Naive B cell (primary cell): ENCODE results near the gene CLN6. TPM values are rescaled to one million over a fixed set of nuclear protein-coding genes. Genes with fewer than 3 reads are reported as not detected.

ENCODE experiments used
- ATAC-seq, 2 donors: fragments of 150-1000 bp; cut with Tn5 transposase; 2 replicates each; pipeline ENCODE4 v1.10.0; 2021; ENCODE audit warnings: low read depth in 2 of 2, mild to moderate bottlenecking in 2 of 2, moderate library complexity in 2 of 2
- DNase-seq: peaks from one replicate; pipeline ENCODE4 v3.0.0; 2022
- H3K27ac Mint-ChIP-seq, 6 donors: one replicate each; pipeline ENCODE4 v1.8.0; 2020 to 2022; ENCODE audit warnings: mild to moderate bottlenecking in 6 of 6, mixed read lengths in 6 of 6, moderate library complexity in 5 of 6, inconsistent platforms in 2 of 6
- H3K27me3 Mint-ChIP-seq, 3 donors: one replicate each; pipeline ENCODE4 v1.8.0; 2021 to 2022; ENCODE audit warnings: mixed read lengths in 3 of 3, mild to moderate bottlenecking in 1 of 3
- H3K36me3 Mint-ChIP-seq, 2 donors: one replicate each; pipeline ENCODE4 v1.8.0; 2020 to 2022; ENCODE audit warnings: mixed read lengths in 2 of 2, inconsistent platforms in 1 of 2, mild to moderate bottlenecking in 1 of 2
- H3K4me1 Mint-ChIP-seq, 3 donors: one replicate each; pipeline ENCODE4 v1.8.0; 2020 to 2022; ENCODE audit warnings: mixed read lengths in 3 of 3, inconsistent platforms in 1 of 3, mild to moderate bottlenecking in 1 of 3, moderate library complexity in 1 of 3
- H3K4me3 Mint-ChIP-seq, 8 donors: one replicate each; pipeline ENCODE4 v1.8.0; 2020 to 2022; ENCODE audit warnings: mild to moderate bottlenecking in 8 of 8, mixed read lengths in 8 of 8, moderate library complexity in 8 of 8, inconsistent platforms in 2 of 8
- H3K9me3 Mint-ChIP-seq, 7 donors: one replicate each; pipeline ENCODE4 v1.8.0; 2020 to 2022; ENCODE audit warnings: mixed read lengths in 7 of 7, mild to moderate bottlenecking in 5 of 7, inconsistent platforms in 2 of 7, moderate library complexity in 1 of 7
- polyA plus RNA-seq, 6 donors: library from polyadenylated mRNA; unstranded; fragments of 300-500 nt; fragmentation: Illumina TruSeq; gene quantifications; one replicate each; pipeline ENCODE4 v1.2.3, GENCODE V29; 2021; ENCODE audit warnings: low read depth in 6 of 6

Gene CLN6
- polyA plus RNA-seq, 6 donors from 2014 or later: 2.7 to 5.2 (median 4.0) TPM

DNA sequence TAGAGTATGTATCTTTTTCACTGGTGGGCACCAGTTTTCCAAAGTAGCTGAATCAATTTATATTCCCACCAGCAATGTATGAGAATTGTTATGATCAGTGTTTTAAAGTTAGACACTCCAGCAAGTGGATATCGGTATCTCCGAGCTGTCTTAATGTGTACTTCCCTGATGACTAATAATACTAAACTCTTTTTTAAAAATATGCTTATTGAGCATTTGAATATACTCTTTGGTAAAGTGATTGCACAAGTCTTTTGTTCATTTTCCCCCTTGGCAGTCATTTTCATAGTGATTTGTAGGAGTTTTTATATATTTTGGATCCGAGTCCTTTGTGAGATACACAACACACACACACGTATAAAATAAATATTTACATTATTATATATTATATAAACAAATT lies 35.6 kb upstream of the CLN6 start:
- H3K4me3 Mint-ChIP-seq: no peak overlapping the region
- no peaks in the 10 kb centered on the region for H3K9me3 Mint-ChIP-seq
- H3K36me3 Mint-ChIP-seq: no peaks in the 10 kb centered on the region
- ATAC-seq (no peak), DNase-seq (no peak)
- H3K27ac Mint-ChIP-seq: no peak overlapping the region
- no peaks in the 10 kb centered on the region for H3K4me1 Mint-ChIP-seq
- peaks cover 13 to 39% (median 30%) of the 10 kb centered on the region in 3 donors for H3K27me3 Mint-ChIP-seq

DNA sequence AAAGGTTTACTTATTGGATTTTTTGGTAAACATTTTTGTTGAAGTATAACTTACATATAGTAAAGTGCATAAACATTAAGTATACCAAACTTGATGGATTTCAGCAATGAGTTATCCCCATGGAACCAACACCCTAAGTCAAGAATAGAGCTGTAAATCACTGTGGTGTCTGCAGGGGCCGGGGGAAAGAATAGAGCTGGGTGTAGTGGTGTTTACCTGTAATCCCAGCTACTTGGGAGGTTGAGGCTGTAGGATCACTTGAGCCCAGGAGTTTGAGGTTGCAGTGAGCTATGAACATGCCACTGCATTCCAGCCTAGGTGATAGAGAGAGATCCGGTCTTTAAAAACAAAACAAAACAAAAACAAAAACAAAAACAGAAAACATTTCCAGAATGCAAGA lies 34.8 kb upstream of the CLN6 start:
- H3K9me3 Mint-ChIP-seq: no peaks in the 10 kb centered on the region
- no peak overlapping the region for H3K4me3 Mint-ChIP-seq
- DNase-seq (no peak), ATAC-seq (no peak)
- H3K36me3 Mint-ChIP-seq: no peaks in the 10 kb centered on the region
- H3K27ac Mint-ChIP-seq: no peak overlapping the region
- H3K27me3 Mint-ChIP-seq: peaks cover 13 to 39% (median 30%) of the 10 kb centered on the region in 3 donors
- no peaks in the 10 kb centered on the region for H3K4me1 Mint-ChIP-seq

DNA sequence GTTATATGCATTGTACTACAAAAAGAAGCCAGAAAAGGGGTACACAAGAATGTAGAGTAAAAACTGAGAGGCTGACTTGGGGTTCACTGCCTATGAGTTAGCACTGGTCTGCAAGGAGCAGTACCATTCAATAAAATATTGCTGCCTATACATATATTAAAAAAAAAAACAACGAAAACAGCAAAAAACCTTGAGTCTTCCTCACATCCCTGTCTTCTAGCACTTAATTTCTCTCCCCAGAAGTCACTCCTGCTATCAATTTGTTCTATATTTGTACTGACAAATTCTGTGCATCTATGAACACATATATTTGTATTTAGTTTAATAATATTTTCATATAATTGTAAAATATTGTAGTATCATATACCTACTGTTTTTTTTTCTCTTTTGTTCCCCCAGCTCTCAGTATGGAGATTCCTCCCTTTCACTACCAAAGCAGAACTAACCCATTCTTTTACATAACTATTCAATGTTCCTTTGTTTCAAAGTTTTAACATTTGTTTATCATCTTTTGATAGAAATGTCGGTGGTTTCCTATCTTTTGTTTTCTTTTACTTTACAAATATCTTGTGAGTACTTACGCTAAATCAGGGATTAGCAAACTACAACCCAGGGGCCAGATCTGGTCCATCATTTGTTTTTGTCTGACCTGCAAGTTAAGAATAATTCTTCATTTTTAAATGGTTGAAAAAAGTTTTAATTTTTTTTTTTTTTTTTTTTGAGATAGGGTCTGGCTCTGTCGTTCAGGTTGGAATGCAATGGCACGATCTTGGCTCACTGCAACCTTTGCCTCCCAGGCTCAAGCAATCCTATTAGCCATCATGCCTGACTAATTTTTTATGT lies 33.2 kb upstream of the CLN6 start:
- H3K36me3 Mint-ChIP-seq: no peaks in the 10 kb centered on the region
- H3K4me3 Mint-ChIP-seq: no peak overlapping the region
- H3K9me3 Mint-ChIP-seq: no peaks in the 10 kb centered on the region
- ATAC-seq (no peak), DNase-seq (no peak)
- peaks cover 16 to 35% (median 22%) of the 10 kb centered on the region in 3 donors for H3K27me3 Mint-ChIP-seq
- H3K4me1 Mint-ChIP-seq: no peaks in the 10 kb centered on the region
- H3K27ac Mint-ChIP-seq: no peak overlapping the region

DNA sequence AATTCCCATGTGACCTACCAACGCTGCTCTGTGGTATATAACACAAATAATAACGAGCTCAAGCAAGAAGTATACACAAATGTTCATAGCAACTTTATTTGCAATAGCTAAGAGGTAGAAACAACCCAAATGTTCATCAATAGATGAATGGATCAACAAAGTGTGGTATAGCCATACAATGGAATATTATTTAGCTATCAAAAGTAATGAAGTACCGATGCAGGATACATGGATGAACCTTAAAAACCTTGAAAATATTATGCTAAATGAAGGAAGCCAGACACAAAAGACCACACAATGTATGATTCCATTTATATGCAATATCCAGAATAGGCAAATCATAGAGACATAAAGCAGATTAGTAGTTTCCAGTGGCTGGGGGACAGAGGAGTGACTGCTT lies 32.5 kb upstream of the CLN6 start:
- no peak overlapping the region for H3K27ac Mint-ChIP-seq
- H3K27me3 Mint-ChIP-seq: peaks cover 16 to 31% (median 21%) of the 10 kb centered on the region in 3 donors
- no peaks in the 10 kb centered on the region for H3K9me3 Mint-ChIP-seq
- no peaks in the 10 kb centered on the region for H3K36me3 Mint-ChIP-seq
- H3K4me3 Mint-ChIP-seq: no peak overlapping the region
- peaks cover 0 to 3% (median 0%) of the 10 kb centered on the region in 3 donors for H3K4me1 Mint-ChIP-seq
- no peak for DNase-seq
- no peak for ATAC-seq

DNA sequence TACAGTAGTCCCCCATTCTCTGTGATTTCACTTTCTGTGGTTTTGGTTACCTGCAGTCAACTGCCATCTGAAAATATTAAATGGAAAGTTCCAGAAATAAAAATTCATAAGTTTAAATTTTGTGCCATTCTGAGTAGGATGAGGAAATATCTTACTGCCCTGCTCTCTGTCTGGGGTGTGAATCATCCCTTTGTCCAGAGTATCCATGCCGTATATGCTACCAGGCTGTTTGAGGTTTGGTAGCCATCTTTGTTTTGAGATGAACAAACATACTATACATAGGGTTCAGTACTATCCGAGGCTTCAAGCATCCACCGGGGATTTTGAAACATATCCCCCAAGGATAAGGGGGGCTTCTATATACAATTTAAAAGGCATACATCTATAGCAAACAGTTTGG lies 31.7 kb upstream of the CLN6 start:
- no peaks in the 10 kb centered on the region for H3K9me3 Mint-ChIP-seq
- H3K36me3 Mint-ChIP-seq: no peaks in the 10 kb centered on the region
- H3K4me1 Mint-ChIP-seq: peaks cover 0 to 5% (median 0%) of the 10 kb centered on the region in 3 donors
- no peak overlapping the region for H3K27ac Mint-ChIP-seq
- peaks cover 16 to 30% (median 29%) of the 10 kb centered on the region in 3 donors for H3K27me3 Mint-ChIP-seq
- no peak overlapping the region for H3K4me3 Mint-ChIP-seq
- ATAC-seq (no peak), DNase-seq (no peak)

DNA sequence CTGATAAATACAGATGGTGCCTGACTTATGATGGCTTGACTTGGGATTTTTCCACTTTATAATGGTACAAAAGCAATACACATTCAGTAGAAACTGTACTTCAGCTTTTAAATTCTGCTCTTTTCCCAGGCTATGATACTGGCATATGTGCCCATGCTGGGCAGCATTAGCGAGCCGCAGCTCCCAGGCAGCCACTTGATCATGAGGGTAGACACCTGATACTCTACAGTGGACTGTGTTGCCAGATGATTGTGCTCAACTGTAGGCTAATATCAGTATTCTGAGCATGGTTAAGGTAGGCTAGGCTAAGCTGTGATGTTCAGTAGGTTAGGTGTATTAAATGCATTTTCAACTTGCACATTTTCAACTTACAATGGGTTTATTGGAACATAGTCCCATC lies 30.4 kb upstream of the CLN6 start:
- no peak for DNase-seq
- no peaks in the 10 kb centered on the region for H3K36me3 Mint-ChIP-seq

DNA sequence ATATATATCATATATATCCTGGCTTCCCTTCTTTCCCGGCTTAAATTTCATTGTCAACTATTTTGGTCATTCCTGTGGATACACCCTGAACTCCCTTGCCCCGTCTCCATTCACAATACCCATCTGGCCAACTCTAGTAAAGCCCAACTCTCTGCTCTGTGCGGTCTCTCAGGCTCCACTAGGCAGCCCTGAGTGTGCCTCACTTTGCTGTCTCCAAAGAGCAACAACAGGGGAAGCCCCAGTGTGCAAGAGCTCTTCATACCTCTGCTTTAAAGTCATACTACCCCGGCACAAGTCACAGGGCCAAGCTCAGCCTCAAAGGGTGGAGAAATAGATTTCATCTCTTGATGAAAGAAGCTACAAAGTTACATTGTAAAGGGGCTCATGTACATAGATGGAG lies 29.2 kb upstream of the CLN6 start:
- DNase-seq: no peak
- ATAC-seq: peak in 1 of 2 donors; percentile 41
- peaks cover 17 to 38% (median 24%) of the 10 kb centered on the region in 3 donors for H3K27me3 Mint-ChIP-seq

More for the DNA sequence above, 30.4 kb upstream of the CLN6 start:
- H3K27me3 Mint-ChIP-seq: peaks cover 17 to 41% (median 21%) of the 10 kb centered on the region in 3 donors
- ATAC-seq: no peak
- H3K9me3 Mint-ChIP-seq: no peaks in the 10 kb centered on the region
- no peak overlapping the region for H3K27ac Mint-ChIP-seq
- H3K4me1 Mint-ChIP-seq: peaks cover 0 to 5% (median 0%) of the 10 kb centered on the region in 3 donors
- no peak overlapping the region for H3K4me3 Mint-ChIP-seq

DNA sequence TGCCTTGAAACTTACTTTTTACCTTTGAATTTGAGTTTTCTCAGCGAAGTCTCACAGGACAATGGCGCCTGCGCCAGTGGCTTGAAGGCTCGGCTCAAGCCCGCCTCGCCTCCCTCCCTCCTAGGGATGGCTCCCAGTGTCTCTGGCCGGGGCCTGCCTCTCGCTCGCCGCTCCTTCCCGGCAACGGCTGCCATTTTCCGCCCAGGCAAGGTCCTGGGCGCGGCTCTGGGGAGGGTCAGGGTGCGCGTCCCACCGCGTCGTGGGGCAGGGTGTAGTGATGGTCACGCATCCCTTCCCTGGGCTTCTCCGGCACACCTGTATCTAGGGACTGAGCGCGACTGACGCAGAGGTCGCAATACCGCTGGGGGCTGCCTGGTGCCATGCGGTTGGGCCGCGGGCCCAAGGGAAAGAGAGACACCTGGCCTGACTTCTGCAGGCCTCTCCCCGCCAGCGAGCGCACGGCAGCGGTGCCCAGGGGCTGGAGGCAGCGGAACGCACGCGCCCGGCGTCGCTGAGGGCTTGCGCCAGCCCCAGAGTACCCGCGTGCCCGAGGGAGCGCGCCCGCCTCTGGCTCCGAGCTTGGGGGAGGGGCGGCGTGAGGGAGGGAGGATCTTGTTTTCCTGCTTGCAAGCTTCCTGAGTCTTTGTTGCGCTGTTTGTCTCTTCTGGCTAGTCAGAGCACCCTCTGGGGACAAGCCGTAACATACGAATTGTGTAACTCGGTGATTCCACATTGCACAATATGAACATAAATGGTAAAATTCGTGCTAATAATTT lies 27.3 kb upstream of the CLN6 start:
- Mint-ChIP-seq H3K4me3 (peak overlapping the region; percentile 62 to 78 (median 73)), H3K27ac (peak overlapping the region in 1 of 6 donors; percentile 12), H3K36me3 (no peaks in the 10 kb centered on the region), H3K9me3 (no peaks in the 10 kb centered on the region), H3K27me3 (peaks cover 10 to 33% (median 21%) of the 10 kb centered on the region in 3 donors), H3K4me1 (peaks cover 0 to 5% (median 0%) of the 10 kb centered on the region in 3 donors)
- ATAC-seq: peak; percentile 54 to 73
- peak; percentile 19 for DNase-seq

More for the DNA sequence above, 29.2 kb upstream of the CLN6 start:
- Mint-ChIP-seq H3K4me3 (no peak overlapping the region), H3K36me3 (no peaks in the 10 kb centered on the region), H3K27ac (peak overlapping the region in 1 of 6 donors; percentile 9), H3K9me3 (no peaks in the 10 kb centered on the region), H3K4me1 (peaks cover 0 to 5% (median 0%) of the 10 kb centered on the region in 3 donors)

DNA sequence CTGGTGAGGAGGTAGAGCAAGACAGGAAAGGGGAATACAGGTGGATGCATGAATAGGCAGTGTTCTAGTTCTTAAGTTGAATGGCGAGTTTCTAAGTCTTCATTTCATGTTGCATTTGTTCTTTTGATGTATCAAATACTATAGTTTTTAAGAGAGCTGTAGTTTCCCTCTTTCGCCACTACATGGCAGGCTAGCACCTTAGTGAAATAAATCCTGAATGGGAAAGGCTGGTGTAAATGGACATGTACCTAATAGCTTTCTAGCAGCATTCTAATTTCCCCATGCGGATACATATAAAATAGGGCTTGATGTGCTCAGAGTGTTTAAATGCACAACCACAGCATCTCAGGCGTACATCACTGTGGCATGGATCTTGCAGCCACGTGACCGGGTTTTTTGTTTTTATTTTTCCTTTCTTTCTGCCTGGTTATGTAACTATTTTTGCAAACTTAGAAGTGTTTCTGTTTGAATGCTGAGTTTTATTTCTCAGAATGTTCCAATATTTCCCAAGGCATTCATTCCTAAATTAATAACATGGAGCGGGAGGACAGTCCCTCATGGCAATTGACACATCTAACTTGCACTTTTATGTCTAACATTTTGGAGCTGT lies 23.5 kb upstream of the CLN6 start:
- no peaks in the 10 kb centered on the region for H3K9me3 Mint-ChIP-seq
- DNase-seq (peak; percentile 33), ATAC-seq (peak; percentile 34 to 55)
- peak overlapping the region in 1 of 8 donors; percentile 30 for H3K4me3 Mint-ChIP-seq
- peaks cover 0 to 5% (median 0%) of the 10 kb centered on the region in 3 donors for H3K4me1 Mint-ChIP-seq
- peaks cover 8 to 29% (median 17%) of the 10 kb centered on the region in 3 donors for H3K27me3 Mint-ChIP-seq
- no peak overlapping the region for H3K27ac Mint-ChIP-seq
- H3K36me3 Mint-ChIP-seq: no peaks in the 10 kb centered on the region

DNA sequence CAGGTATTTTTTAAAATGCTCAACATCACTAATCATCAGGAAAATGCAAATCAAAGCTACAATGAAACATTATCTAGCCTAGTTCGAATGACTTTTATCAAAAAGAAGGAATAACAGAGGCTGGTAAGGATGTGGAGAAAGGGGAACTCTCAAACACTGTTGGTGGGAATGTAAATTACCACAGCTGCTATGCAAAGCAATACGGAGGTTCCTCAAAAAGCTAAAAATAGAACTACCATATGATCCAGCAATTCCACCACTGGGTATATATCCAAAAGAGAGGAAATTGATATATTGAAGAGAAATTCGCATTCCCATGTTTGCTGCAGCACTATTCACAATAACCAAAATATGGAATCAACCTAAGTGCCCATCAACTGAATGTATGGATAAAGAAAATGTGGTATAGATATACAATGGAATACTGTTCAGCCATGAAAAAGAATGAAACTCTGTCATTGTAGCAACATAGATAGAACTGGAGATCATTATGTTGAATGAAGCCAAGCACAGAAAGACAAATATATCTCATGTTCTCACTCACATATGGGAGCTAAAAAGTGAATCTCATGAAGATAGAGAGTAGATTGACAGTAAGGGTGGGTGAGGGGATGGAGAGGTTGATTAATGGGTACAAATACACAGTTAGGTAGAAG lies 19.7 kb upstream of the CLN6 start:
- Mint-ChIP-seq H3K36me3 (peaks cover 0 to 8% of the 10 kb centered on the region in 2 donors), H3K9me3 (peaks cover 0 to 13% (median 9%) of the 10 kb centered on the region in 7 donors), H3K4me3 (no peak overlapping the region), H3K27me3 (peaks cover under 1 to 7% (median 7%) of the 10 kb centered on the region in 3 donors), H3K27ac (no peak overlapping the region), H3K4me1 (no peaks in the 10 kb centered on the region)
- no peak for DNase-seq
- no peak for ATAC-seq

DNA sequence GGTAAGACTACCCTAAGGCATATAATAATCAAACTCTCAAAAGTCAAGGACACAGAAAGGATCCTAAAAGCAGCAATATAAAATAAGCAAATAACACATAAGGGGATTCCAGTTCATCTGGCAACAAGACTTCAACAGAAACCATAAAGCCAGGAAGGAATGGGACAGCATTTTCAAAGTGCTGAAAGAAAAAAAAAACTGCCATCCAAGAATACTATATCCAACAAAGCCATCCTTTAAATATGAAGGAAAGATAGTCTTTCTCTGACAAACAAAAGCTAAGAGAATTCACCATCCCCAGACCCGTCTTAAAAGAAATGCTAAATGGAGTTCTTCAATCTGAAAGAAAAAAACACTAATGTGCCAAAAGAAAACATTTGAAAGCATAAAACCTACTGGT lies 14.7 kb upstream of the CLN6 start:
- ATAC-seq (no peak), DNase-seq (no peak)
- Mint-ChIP-seq H3K27ac (no peak overlapping the region), H3K9me3 (peaks cover 0 to 38% (median 30%) of the 10 kb centered on the region in 7 donors), H3K4me1 (no peaks in the 10 kb centered on the region), H3K27me3 (peaks cover 0 to 5% (median 0%) of the 10 kb centered on the region in 3 donors), H3K36me3 (peaks cover 0 to 21% of the 10 kb centered on the region in 2 donors), H3K4me3 (no peak overlapping the region)

DNA sequence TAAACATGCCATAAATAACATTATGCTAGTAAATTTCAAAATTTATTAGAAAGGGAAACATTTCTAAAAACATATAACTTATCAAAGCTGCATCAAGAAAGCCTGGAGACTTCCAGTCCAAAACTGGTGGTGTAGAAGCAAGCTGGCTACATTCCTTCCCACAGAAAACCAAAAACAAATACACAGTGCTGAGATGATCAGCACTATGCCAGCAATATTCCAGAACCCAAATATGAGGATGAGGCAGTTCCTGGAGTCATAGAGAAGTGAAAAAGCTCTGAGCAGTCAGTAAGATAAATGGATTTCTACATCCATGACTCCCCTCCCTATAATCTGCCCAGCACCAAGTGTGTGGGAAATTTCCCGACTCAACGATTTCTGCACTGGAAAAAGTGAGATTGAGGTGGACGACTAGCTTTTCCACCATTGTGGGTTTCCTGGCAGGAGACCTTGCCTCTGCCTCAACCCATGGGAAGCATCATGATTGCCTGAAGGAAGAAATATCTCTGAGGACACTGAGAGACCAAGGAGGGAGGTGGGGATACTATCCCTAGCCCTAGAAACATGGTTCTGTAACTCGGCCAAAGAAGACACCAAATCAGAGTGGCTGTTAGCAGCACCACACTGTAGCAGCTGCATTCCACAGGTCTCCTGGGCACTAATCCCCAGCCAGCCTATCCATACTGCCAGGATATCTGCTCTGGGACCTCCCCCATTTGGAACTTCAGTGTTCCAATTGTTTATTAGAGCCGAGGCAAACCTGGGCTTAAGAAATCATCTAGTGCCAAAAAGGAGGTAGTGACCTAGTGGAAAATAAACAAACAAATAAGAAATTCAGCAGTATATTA lies 11.8 kb upstream of the CLN6 start:
- ATAC-seq (no peak), DNase-seq (no peak)
- Mint-ChIP-seq H3K27ac (no peak overlapping the region), H3K4me3 (no peak overlapping the region), H3K27me3 (no peaks in the 10 kb centered on the region), H3K36me3 (peaks cover 4 to 21% of the 10 kb centered on the region in 2 donors), H3K4me1 (no peaks in the 10 kb centered on the region), H3K9me3 (peaks cover 0 to 38% (median 30%) of the 10 kb centered on the region in 7 donors)
